Keratinocyte (primary cell): ENCODE results near the gene HYDIN. TPM values are rescaled to one million over a fixed set of nuclear protein-coding genes. Genes with fewer than 3 reads are reported as not detected.

Experiments used
- DNase-seq: peaks from one replicate; pipeline ENCODE4 v3.0.0-alpha.2; 2011; ENCODE audit warnings: low read depth, missing footprints, low spot score
- FAIRE-seq: peaks from 2 replicates; lab custom pipeline; 2011; peaks lifted over from hg19 to GRCh38; lab: Jason Lieb, UNC
- H2AFZ ChIP-seq: 2 replicates; pipeline ENCODE4 v1.6.0; 2012; ENCODE audit warnings: low read length, control low read depth, inconsistent platforms; ENCODE audit not compliant: control insufficient read depth
- H3K27ac ChIP-seq: 2 replicates; pipeline ENCODE4 v1.5.1; 2011; ENCODE audit warnings: low read length; ENCODE audit not compliant: control insufficient read depth, insufficient read depth
- H3K27me3 ChIP-seq: 3 replicates; pipeline ENCODE4 v1.6.0; 2011; ENCODE audit warnings: low read length; ENCODE audit not compliant: control insufficient read depth, insufficient read depth; ENCODE audit errors: extremely low read depth
- H3K36me3 ChIP-seq, 2 experiments: 2 replicates in 1 of 2; 3 replicates in 1 of 2; pipeline ENCODE4 v1.5.1; 2011; ENCODE audit warnings: low read length in 2 of 2, mild to moderate bottlenecking in 1 of 2; ENCODE audit not compliant: control insufficient read depth in 2 of 2, insufficient read depth in 2 of 2; ENCODE audit errors: extremely low read depth in 1 of 2
- H3K4me1 ChIP-seq: 3 replicates; pipeline ENCODE4 v1.5.1; 2011; ENCODE audit warnings: low read length; ENCODE audit not compliant: control insufficient read depth, insufficient read depth; ENCODE audit errors: extremely low read depth
- H3K4me2 ChIP-seq: 3 replicates; pipeline ENCODE4 v1.6.0; 2011; ENCODE audit warnings: low read depth, low read length; ENCODE audit not compliant: control insufficient read depth, insufficient read depth; ENCODE audit errors: extremely low read depth
- H3K4me3 ChIP-seq, 3 experiments: fragments of 200-600 bp in 1 of 3; sonication (generic) in 1 of 3; 2 replicates in 2 of 3; 3 replicates in 1 of 3; pipeline ENCODE4 v1.5.1; 2011 to 2016; ENCODE audit warnings: low read length in 3 of 3, mild to moderate bottlenecking in 3 of 3, control low read depth in 2 of 3, inconsistent platforms in 1 of 3, low read depth in 1 of 3, mixed read lengths in 1 of 3, mixed run types in 1 of 3, moderate library complexity in 1 of 3; ENCODE audit not compliant: control insufficient read depth in 2 of 3, insufficient read depth in 2 of 3; ENCODE audit errors: extremely low read depth in 1 of 3
- H3K79me2 ChIP-seq: 2 replicates; pipeline ENCODE4 v1.6.0; 2012; ENCODE audit warnings: low read length; ENCODE audit not compliant: control insufficient read depth, insufficient read depth
- H3K9ac ChIP-seq: 3 replicates; pipeline ENCODE4 v1.6.0; 2011; ENCODE audit warnings: low read length; ENCODE audit not compliant: control insufficient read depth, insufficient read depth; ENCODE audit errors: extremely low read depth
- H3K9me1 ChIP-seq: 3 replicates; pipeline ENCODE4 v1.6.0; 2011; ENCODE audit warnings: low read length; ENCODE audit not compliant: control insufficient read depth, insufficient read depth; ENCODE audit errors: extremely low read depth
- H3K9me3 ChIP-seq: 2 replicates; pipeline ENCODE4 v1.5.1; 2012; ENCODE audit warnings: low read depth, low read length; ENCODE audit not compliant: control insufficient read depth
- H4K20me1 ChIP-seq: 3 replicates; pipeline ENCODE4 v1.6.0; 2011; ENCODE audit warnings: low read length; ENCODE audit not compliant: control insufficient read depth, insufficient read depth; ENCODE audit errors: extremely low read depth
- EZH2 ChIP-seq: IDR thresholded peaks from one replicate; pipeline ENCODE4 v1.6.1; 2012; ENCODE audit warnings: inconsistent platforms, mild to moderate bottlenecking, low read length, moderate library complexity
- dilution Hi-C: fragments of 300-500 bp; cut with MboI; formaldehyde crosslinking; loops from one replicate; pipeline ENCODE4 v1.7.0; 2020; ENCODE audit warnings: low sequenced_read_pairs; ENCODE audit not compliant: extremely low pct_ligation_motif_present
- polyA plus RNA-seq, 5 experiments: library from polyadenylated mRNA; depleted of rRNA in 3 of 5; stranded (reverse) in 3 of 5; stranded (forward) in 1 of 5; unstranded in 1 of 5; fragments of >200 nt; gene quantifications; 1 replicate in 1 of 5; 2 replicates in 3 of 5; 3 replicates in 1 of 5; pipeline versions ENCODE4 v1.2.1 to v1.2.3, GENCODE V29; 2011 to 2012; ENCODE audit warnings: missing spikeins in 2 of 5, low read depth in 1 of 5, low replicate concordance in 1 of 5
- TF ChIP-seq, protein P1 (sequence below), 3 experiments: IDR thresholded peaks in 1 of 3; conservative IDR thresholded peaks in 1 of 3; optimal IDR thresholded peaks in 1 of 3; 2 replicates in 2 of 3; 3 replicates in 1 of 3; pipeline versions ENCODE3 to v1.5.1; 2011; ENCODE audit warnings: low read length in 3 of 3, mild to moderate bottlenecking in 3 of 3, moderate library complexity in 2 of 3, control low read depth in 1 of 3, inconsistent platforms in 1 of 3; ENCODE audit not compliant: insufficient read depth in 2 of 3; ENCODE audit errors: extremely low read depth in 1 of 3

Gene HYDIN
- polyA plus RNA-seq, 1 donor (not counting 4 experiments of a cell fraction or from before 2014, with no cell fraction given) = 0.49 TPM

DNA sequence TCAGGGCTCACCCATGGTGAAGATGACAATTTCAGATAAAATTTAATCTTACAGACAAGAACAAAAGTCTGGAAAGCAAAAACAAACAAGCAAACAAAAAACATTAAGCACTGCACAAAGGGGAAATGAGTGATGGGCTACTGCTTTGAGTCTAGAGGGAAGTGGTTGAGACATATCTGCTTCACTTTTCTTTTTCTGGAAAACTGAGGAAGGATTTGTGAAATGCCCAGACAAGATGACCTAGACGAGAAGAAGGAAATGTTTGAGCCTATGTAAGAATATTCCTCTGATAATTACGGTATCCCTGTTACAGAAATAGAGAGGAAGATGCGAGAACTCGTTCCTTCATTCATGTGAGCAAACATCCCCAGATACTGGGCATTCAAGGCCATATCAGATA is 11.5 kb upstream of the HYDIN start:
- DNase-seq (no peak), FAIRE-seq (no peak)
- Histone ChIP-seq H3K27ac (no peak overlapping the region), H4K20me1 (no peaks in the 10 kb centered on the region), H3K36me3 (no peaks in the 10 kb centered on the region), H2AFZ (no peak overlapping the region), H3K9me3 (no peaks in the 10 kb centered on the region), H3K79me2 (no peaks in the 10 kb centered on the region), H3K4me1 (no peaks in the 10 kb centered on the region), H3K9me1 (no peaks in the 10 kb centered on the region), H3K9ac (no peak overlapping the region), H3K4me2 (no peak overlapping the region), H3K27me3 (no peaks in the 10 kb centered on the region), H3K4me3 (no peak overlapping the region)
- TF ChIP-seq, protein P1, sequence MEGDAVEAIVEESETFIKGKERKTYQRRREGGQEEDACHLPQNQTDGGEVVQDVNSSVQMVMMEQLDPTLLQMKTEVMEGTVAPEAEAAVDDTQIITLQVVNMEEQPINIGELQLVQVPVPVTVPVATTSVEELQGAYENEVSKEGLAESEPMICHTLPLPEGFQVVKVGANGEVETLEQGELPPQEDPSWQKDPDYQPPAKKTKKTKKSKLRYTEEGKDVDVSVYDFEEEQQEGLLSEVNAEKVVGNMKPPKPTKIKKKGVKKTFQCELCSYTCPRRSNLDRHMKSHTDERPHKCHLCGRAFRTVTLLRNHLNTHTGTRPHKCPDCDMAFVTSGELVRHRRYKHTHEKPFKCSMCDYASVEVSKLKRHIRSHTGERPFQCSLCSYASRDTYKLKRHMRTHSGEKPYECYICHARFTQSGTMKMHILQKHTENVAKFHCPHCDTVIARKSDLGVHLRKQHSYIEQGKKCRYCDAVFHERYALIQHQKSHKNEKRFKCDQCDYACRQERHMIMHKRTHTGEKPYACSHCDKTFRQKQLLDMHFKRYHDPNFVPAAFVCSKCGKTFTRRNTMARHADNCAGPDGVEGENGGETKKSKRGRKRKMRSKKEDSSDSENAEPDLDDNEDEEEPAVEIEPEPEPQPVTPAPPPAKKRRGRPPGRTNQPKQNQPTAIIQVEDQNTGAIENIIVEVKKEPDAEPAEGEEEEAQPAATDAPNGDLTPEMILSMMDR (optimal IDR thresholded peaks at IDR 0.05 in 1 of 3, IDR thresholded peaks at IDR 0.05 in 1 of 3, conservative IDR thresholded peaks at IDR 0.05 in 1 of 3; ENCODE audit: extremely low read depth in 1 of 3, insufficient read depth in 2 of 3, low read length in 3 of 3) = no peak
- TF ChIP-seq EZH2 = no peak
- dilution Hi-C loops = no loop called here

DNA sequence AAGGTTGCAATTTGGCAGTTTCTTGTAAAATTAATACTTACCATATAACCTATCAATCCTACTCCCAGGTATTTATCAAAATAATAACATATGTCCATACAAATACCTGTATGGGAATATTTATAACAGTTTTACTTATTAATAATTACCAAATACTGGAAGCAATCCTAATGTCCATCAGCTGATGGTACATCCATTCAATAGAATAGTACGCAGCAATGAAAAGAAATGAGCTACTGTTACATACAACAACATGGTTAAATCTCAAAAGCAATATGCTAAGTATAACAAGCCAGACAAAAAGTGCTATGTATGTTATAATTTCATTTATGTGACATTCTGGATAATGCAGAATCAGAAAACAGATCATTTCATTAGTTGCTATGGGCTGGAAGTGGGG is 1.2 kb downstream of the HYDIN start:
- no peaks in the 10 kb centered on the region for H3K4me1 ChIP-seq
- no peaks in the 10 kb centered on the region for H3K79me2 ChIP-seq
- H3K27ac ChIP-seq = no peak overlapping the region
- H2AFZ ChIP-seq = no peak overlapping the region
- no peak for DNase-seq
- TF ChIP-seq, protein P1 (optimal IDR thresholded peaks at IDR 0.05 in 1 of 3, IDR thresholded peaks at IDR 0.05 in 1 of 3, conservative IDR thresholded peaks at IDR 0.05 in 1 of 3; ENCODE audit: extremely low read depth in 1 of 3, insufficient read depth in 2 of 3, low read length in 3 of 3) = no peak
- TF ChIP-seq EZH2 = no peak
- no peak overlapping the region for H3K9ac ChIP-seq
- no peaks in the 10 kb centered on the region for H4K20me1 ChIP-seq
- H3K27me3 ChIP-seq = no peaks in the 10 kb centered on the region
- H3K9me3 ChIP-seq = no peaks in the 10 kb centered on the region
- no peak overlapping the region for H3K4me3 ChIP-seq
- no peak overlapping the region for H3K4me2 ChIP-seq
- no peak for FAIRE-seq
- no peaks in the 10 kb centered on the region for H3K36me3 ChIP-seq
- dilution Hi-C loops = no loop called here
- no peaks in the 10 kb centered on the region for H3K9me1 ChIP-seq
